C4-2B (cell line): ENCODE results near the gene WWTR1.

Source experiments
- H3K27ac ChIP-seq: fragments of 450-650 bp; 2 replicates; pipeline ENCODE4 v1.5.1; 2017
- CTCF ChIP-seq: fragments of 450-650 bp; conservative IDR thresholded peaks from 2 replicates; pipeline ENCODE4 v1.5.1; 2017; ENCODE audit warnings: mild to moderate bottlenecking
- ZFX ChIP-seq: fragments of 450-650 bp; IDR thresholded peaks from 2 replicates; pipeline ENCODE4 v1.6.1; 2017

WWTR1 gene

GRCh38 chr3:149634573-149634972 lies 23.3 kb downstream of the WWTR1 start:
- TF ChIP-seq ZFX (no peak), CTCF (no peak)

GRCh38 chr3:149634072-149634471 lies 23.8 kb downstream of the WWTR1 start:
- TF ChIP-seq CTCF (no peak), ZFX (no peak)
- no peak overlapping the region for H3K27ac ChIP-seq

More at GRCh38 chr3:149634573-149634972, 23.3 kb downstream of the WWTR1 start:
- H3K27ac ChIP-seq = no peak overlapping the region

- no peak for TF ChIP-seq ZFX
- no peak for TF ChIP-seq CTCF
- H3K27ac ChIP-seq = no peak overlapping the region
Measured at GRCh38 chr3:149632225-149632624, 25.6 kb downstream of the WWTR1 start.

- no peak overlapping the region for H3K27ac ChIP-seq
- no peak for TF ChIP-seq ZFX
Measured at GRCh38 chr3:149630806-149631205, 27.0 kb downstream of the WWTR1 start.

GRCh38 chr3:149628957-149629670 lies 28.7 kb downstream of the WWTR1 start:
- no peak overlapping the region for H3K27ac ChIP-seq
- TF ChIP-seq ZFX = no peak
- TF ChIP-seq CTCF = no peak

GRCh38 chr3:149626671-149627070 lies 31.2 kb downstream of the WWTR1 start:
- TF ChIP-seq ZFX (no peak), CTCF (no peak)
- no peak overlapping the region for H3K27ac ChIP-seq

GRCh38 chr3:149625795-149626194 lies 32.0 kb downstream of the WWTR1 start:
- TF ChIP-seq ZFX = no peak
- TF ChIP-seq CTCF = no peak
- no peak overlapping the region for H3K27ac ChIP-seq

GRCh38 chr3:149623824-149624223 lies 34.0 kb downstream of the WWTR1 start:
- no peak overlapping the region for H3K27ac ChIP-seq
- TF ChIP-seq ZFX (no peak), CTCF (no peak)
